ENCODE data around the gene CCDC81. TPM values are rescaled to one million over a fixed set of nuclear protein-coding genes. Genes with fewer than 3 reads are reported as not detected.

The CCDC81 gene
- total RNA-seq, 1 experiment from 2014 or later: 0.11 TPM

- no peaks in the 10 kb centered on the region for H3K9me2 ChIP-seq (replicated peaks; ENCODE audit: low read length)
- ChIA-PET CTCF (no interaction called here), POLR2A (ENCODE audit: unreplicated experiment) (no interaction called here)
- no peak overlapping the region for H3K9ac ChIP-seq (ENCODE audit: low read length)
- ATAC-seq (no peak), DNase-seq (no peak)
- no peaks in the 10 kb centered on the region for H3K9me3 ChIP-seq (ENCODE audit: low read length)
- no peaks in the 10 kb centered on the region for H3K36me3 ChIP-seq (ENCODE audit: low read depth, low read length)
- TF ChIP-seq, protein P1, sequence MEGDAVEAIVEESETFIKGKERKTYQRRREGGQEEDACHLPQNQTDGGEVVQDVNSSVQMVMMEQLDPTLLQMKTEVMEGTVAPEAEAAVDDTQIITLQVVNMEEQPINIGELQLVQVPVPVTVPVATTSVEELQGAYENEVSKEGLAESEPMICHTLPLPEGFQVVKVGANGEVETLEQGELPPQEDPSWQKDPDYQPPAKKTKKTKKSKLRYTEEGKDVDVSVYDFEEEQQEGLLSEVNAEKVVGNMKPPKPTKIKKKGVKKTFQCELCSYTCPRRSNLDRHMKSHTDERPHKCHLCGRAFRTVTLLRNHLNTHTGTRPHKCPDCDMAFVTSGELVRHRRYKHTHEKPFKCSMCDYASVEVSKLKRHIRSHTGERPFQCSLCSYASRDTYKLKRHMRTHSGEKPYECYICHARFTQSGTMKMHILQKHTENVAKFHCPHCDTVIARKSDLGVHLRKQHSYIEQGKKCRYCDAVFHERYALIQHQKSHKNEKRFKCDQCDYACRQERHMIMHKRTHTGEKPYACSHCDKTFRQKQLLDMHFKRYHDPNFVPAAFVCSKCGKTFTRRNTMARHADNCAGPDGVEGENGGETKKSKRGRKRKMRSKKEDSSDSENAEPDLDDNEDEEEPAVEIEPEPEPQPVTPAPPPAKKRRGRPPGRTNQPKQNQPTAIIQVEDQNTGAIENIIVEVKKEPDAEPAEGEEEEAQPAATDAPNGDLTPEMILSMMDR (conservative IDR thresholded peaks at IDR 0.05; ENCODE audit: low read depth, low read length): no peak
- TF ChIP-seq EZH2 (IDR thresholded peaks at IDR 0.05; ENCODE audit: low read length, unreplicated experiment) (no peak), EZH2phosphoT487 (IDR thresholded peaks at IDR 0.05; ENCODE audit: borderline replicate concordance, low read length) (no peak)
- no peak overlapping the region for H3K27ac ChIP-seq (ENCODE audit: low read length)
- H2AFZ ChIP-seq (ENCODE audit: low read length): no peak overlapping the region
- H3K4me3 ChIP-seq (ENCODE audit: low read length): no peak overlapping the region
- no peak overlapping the region for H3K4me2 ChIP-seq (ENCODE audit: low read length)
- no peaks in the 10 kb centered on the region for H3F3A ChIP-seq (ENCODE audit: low read length, unreplicated experiment)
- intact Hi-C loops (cut with micrococcal nuclease): no loop called here
- no peaks in the 10 kb centered on the region for H3K4me1 ChIP-seq (ENCODE audit: insufficient read depth, low read length)
- BruUV-seq (replicated peaks): no TSS peak
- H3K27me3 ChIP-seq (ENCODE audit: low read length): no peaks in the 10 kb centered on the region
- H3K79me2 ChIP-seq (ENCODE audit: low read length): no peaks in the 10 kb centered on the region
- H4K20me1 ChIP-seq (ENCODE audit: low read length): no peaks in the 10 kb centered on the region
These were observed 9.1 kb upstream of the CCDC81 start for GRCh38 chr11:86365546-86365945.

- no TSS peak for BruUV-seq (replicated peaks)
- H3K9ac ChIP-seq (ENCODE audit: low read length): no peak overlapping the region
- H2AFZ ChIP-seq (ENCODE audit: low read length): no peak overlapping the region
- intact Hi-C loops (cut with micrococcal nuclease): no loop called here
- no peaks in the 10 kb centered on the region for H4K20me1 ChIP-seq (ENCODE audit: low read length)
- no peaks in the 10 kb centered on the region for H3K79me2 ChIP-seq (ENCODE audit: low read length)
- H3K9me2 ChIP-seq (replicated peaks; ENCODE audit: low read length): no peaks in the 10 kb centered on the region
- ChIA-PET POLR2A (ENCODE audit: unreplicated experiment) (no interaction called here), CTCF (no interaction called here)
- 0 out of 2 replicates have a peak, but pooled peaks cover 8% of the 10 kb centered on the region for H3K9me3 ChIP-seq (ENCODE audit: low read length)
- ATAC-seq (no peak), DNase-seq (no peak)
- no peak overlapping the region for H3K4me3 ChIP-seq (ENCODE audit: low read length)
- no peak for TF ChIP-seq EZH2 (IDR thresholded peaks at IDR 0.05; ENCODE audit: low read length, unreplicated experiment)
- no peak for TF ChIP-seq EZH2phosphoT487 (IDR thresholded peaks at IDR 0.05; ENCODE audit: borderline replicate concordance, low read length)
- TF ChIP-seq, protein P1 (conservative IDR thresholded peaks at IDR 0.05; ENCODE audit: low read depth, low read length): no peak
- H3K27me3 ChIP-seq (ENCODE audit: low read length): no peaks in the 10 kb centered on the region
- H3K4me2 ChIP-seq (ENCODE audit: low read length): no peak overlapping the region
- peaks cover 6% of the 10 kb centered on the region for H3K4me1 ChIP-seq (ENCODE audit: insufficient read depth, low read length)
- no peaks in the 10 kb centered on the region for H3F3A ChIP-seq (ENCODE audit: low read length, unreplicated experiment)
- no peaks in the 10 kb centered on the region for H3K36me3 ChIP-seq (ENCODE audit: low read depth, low read length)
- no peak overlapping the region for H3K27ac ChIP-seq (ENCODE audit: low read length)
These were observed 5.0 kb upstream of the CCDC81 start for GRCh38 chr11:86369668-86370067.

- Histone ChIP-seq H3K79me2 (ENCODE audit: low read length) (no peaks in the 10 kb centered on the region), H2AFZ (ENCODE audit: low read length) (no peak overlapping the region), H3K9ac (ENCODE audit: low read length) (no peak overlapping the region), H3K27me3 (ENCODE audit: low read length) (no peaks in the 10 kb centered on the region), H3K27ac (ENCODE audit: low read length) (no peak overlapping the region), H3F3A (ENCODE audit: low read length, unreplicated experiment) (no peaks in the 10 kb centered on the region), H4K20me1 (ENCODE audit: low read length) (no peaks in the 10 kb centered on the region), H3K36me3 (ENCODE audit: low read depth, low read length) (no peaks in the 10 kb centered on the region), H3K9me3 (ENCODE audit: low read length) (0 out of 2 replicates have a peak, but pooled peaks cover 8% of the 10 kb centered on the region), H3K9me2 (replicated peaks; ENCODE audit: low read length) (no peaks in the 10 kb centered on the region), H3K4me3 (ENCODE audit: low read length) (no peak overlapping the region), H3K4me1 (ENCODE audit: insufficient read depth, low read length) (peaks cover 6% of the 10 kb centered on the region), H3K4me2 (ENCODE audit: low read length) (no peak overlapping the region)
- CTCF ChIA-PET: no interaction called here
- no peak for DNase-seq
- POLR2A ChIA-PET (ENCODE audit: unreplicated experiment): no interaction called here
- TF ChIP-seq EZH2phosphoT487 (IDR thresholded peaks at IDR 0.05; ENCODE audit: borderline replicate concordance, low read length) (no peak), EZH2 (IDR thresholded peaks at IDR 0.05; ENCODE audit: low read length, unreplicated experiment) (no peak)
- TF ChIP-seq, protein P1 (conservative IDR thresholded peaks at IDR 0.05; ENCODE audit: low read depth, low read length): no peak
- no peak for ATAC-seq
- intact Hi-C loops (cut with micrococcal nuclease): no loop called here
- BruUV-seq (replicated peaks): no TSS peak
These were observed 4.5 kb upstream of the CCDC81 start for GRCh38 chr11:86370171-86370570.
